ENCODE data around the gene TBCD.

The TBCD gene

GRCh38 chr17:82830249-82830661 lies 78.4 kb downstream of the TBCD start:
- DNase-seq (ENCODE audit: insufficient read length, low spot score), result no peak
- no peak for FAIRE-seq

- DNase-seq (ENCODE audit: insufficient read length, low spot score) (no peak), FAIRE-seq (no peak)
Observed at GRCh38 chr17:82831041-82831817, 79.4 kb downstream of the TBCD start.

- no peak for FAIRE-seq
Observed at GRCh38 chr17:82831818-82832200, 79.9 kb downstream of the TBCD start.

GRCh38 chr17:82832411-82832810 lies 80.5 kb downstream of the TBCD start:
- DNase-seq (ENCODE audit: insufficient read length, low spot score) (no peak), FAIRE-seq (no peak)

More at GRCh38 chr17:82831818-82832200, 79.9 kb downstream of the TBCD start:
- DNase-seq (ENCODE audit: insufficient read length, low spot score), result no peak

GRCh38 chr17:82832881-82833475 lies 81.1 kb downstream of the TBCD start:
- DNase-seq (ENCODE audit: insufficient read length, low spot score), result no peak
- no peak for FAIRE-seq

GRCh38 chr17:82835122-82835521 lies 83.3 kb downstream of the TBCD start:
- DNase-seq (ENCODE audit: insufficient read length, low spot score) (no peak), FAIRE-seq (no peak)

- FAIRE-seq (no peak), DNase-seq (ENCODE audit: insufficient read length, low spot score) (no peak)
Observed at GRCh38 chr17:82835766-82836512, 84.1 kb downstream of the TBCD start.

- FAIRE-seq, result no peak
- no peak for DNase-seq (ENCODE audit: insufficient read length, low spot score)
Observed at GRCh38 chr17:82836823-82837357, 85.0 kb downstream of the TBCD start.

- FAIRE-seq (no peak), DNase-seq (ENCODE audit: insufficient read length, low spot score) (no peak)
Observed at GRCh38 chr17:82837586-82838320, 85.9 kb downstream of the TBCD start.

- FAIRE-seq (no peak), DNase-seq (ENCODE audit: insufficient read length, low spot score) (no peak)
Observed at GRCh38 chr17:82838386-82839063, 86.7 kb downstream of the TBCD start.

- DNase-seq (ENCODE audit: insufficient read length, low spot score), result no peak
- FAIRE-seq, result no peak
Observed at GRCh38 chr17:82839617-82840292, 87.9 kb downstream of the TBCD start, which contains the start of gene ZNF750. Gene ZNF750, minus strand, starts transcription at chr17:82840022. Its CDS starts 7,568 bp downstream, at chr17:82832454.

- DNase-seq (ENCODE audit: insufficient read length, low spot score) (no peak), FAIRE-seq (no peak)
Observed at GRCh38 chr17:82840431-82840831, 88.6 kb downstream of the TBCD start.

- no peak for FAIRE-seq
Observed at GRCh38 chr17:82841921-82842596, 90.2 kb downstream of the TBCD start.

GRCh38 chr17:82843904-82844680 lies 92.2 kb downstream of the TBCD start:
- no peak for FAIRE-seq

More at GRCh38 chr17:82841921-82842596, 90.2 kb downstream of the TBCD start:
- no peak for DNase-seq (ENCODE audit: insufficient read length, low spot score)

GRCh38 chr17:82844796-82845162 lies 92.9 kb downstream of the TBCD start:
- no peak for DNase-seq (ENCODE audit: insufficient read length, low spot score)
- FAIRE-seq, result no peak

More at GRCh38 chr17:82843904-82844680, 92.2 kb downstream of the TBCD start:
- DNase-seq (ENCODE audit: insufficient read length, low spot score), result no peak

GRCh38 chr17:82845163-82845807 lies 93.4 kb downstream of the TBCD start:
- FAIRE-seq (no peak), DNase-seq (ENCODE audit: insufficient read length, low spot score) (no peak)

GRCh38 chr17:82846061-82846691 lies 94.3 kb downstream of the TBCD start:
- no peak for FAIRE-seq
- no peak for DNase-seq (ENCODE audit: insufficient read length, low spot score)
